Measurements from ENCODE around the gene LYPD3. TPM values are rescaled to one million over a fixed set of nuclear protein-coding genes. Genes with fewer than 3 reads are reported as not detected.
"Not testable (repeated sequence)": the region's sequence is repeated elsewhere in the genome, so short reads cannot be mapped to it uniquely, and the experiment has no call there.

The LYPD3 gene
- total and polyA plus RNA-seq, 7 donors = 0.12 to 0.26 TPM; not detected in 5

DNA sequence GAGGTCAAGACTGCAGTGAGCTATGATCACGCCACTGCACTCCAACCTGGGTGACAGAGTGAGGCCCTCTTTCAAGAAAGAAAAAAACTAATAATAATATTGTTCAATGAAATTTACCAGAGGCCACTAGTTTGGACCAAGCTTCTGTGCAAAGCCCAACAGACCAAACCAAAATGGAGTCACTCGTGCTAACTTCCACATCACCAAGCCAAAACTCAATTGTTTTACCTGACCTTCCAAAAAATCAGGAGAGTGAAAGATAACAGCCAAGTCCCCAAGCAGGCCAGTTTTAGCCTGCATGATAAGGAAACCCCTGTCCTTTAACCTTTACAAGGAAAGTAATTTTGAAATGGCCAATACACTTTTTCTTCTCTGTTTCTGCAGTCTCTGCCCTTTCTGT, 20.0 kb downstream of the LYPD3 start:
- WGBS, 3 donors = 86 to 95% (median 92%) methylated on average over 2 of the region's 2 CpGs
- ATAC-seq = no peak
- no peaks in the 10 kb centered on the region for H3K36me3 ChIP-seq (ENCODE audit: insufficient read depth in 1 of 2, low read depth in 1 of 2)
- H3K4me3 ChIP-seq = no peak overlapping the region
- H3K9me3 ChIP-seq = no peaks in the 10 kb centered on the region
- H3K27me3 ChIP-seq (ENCODE audit: insufficient read depth in 3 of 3, low read length in 2 of 3) = no peaks in the 10 kb centered on the region
- no peak for DNase-seq
- no peak overlapping the region for H3K27ac ChIP-seq
- no peaks in the 10 kb centered on the region for H3K4me1 ChIP-seq
- intact Hi-C loops (cut with DNase I) = loop anchor here (10.0 kb wide), 1 partner anchor 209 kb away; no protein-coding TSS in a partner anchor
- TF ChIP-seq, protein P1, sequence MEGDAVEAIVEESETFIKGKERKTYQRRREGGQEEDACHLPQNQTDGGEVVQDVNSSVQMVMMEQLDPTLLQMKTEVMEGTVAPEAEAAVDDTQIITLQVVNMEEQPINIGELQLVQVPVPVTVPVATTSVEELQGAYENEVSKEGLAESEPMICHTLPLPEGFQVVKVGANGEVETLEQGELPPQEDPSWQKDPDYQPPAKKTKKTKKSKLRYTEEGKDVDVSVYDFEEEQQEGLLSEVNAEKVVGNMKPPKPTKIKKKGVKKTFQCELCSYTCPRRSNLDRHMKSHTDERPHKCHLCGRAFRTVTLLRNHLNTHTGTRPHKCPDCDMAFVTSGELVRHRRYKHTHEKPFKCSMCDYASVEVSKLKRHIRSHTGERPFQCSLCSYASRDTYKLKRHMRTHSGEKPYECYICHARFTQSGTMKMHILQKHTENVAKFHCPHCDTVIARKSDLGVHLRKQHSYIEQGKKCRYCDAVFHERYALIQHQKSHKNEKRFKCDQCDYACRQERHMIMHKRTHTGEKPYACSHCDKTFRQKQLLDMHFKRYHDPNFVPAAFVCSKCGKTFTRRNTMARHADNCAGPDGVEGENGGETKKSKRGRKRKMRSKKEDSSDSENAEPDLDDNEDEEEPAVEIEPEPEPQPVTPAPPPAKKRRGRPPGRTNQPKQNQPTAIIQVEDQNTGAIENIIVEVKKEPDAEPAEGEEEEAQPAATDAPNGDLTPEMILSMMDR (IDR thresholded peaks at IDR 0.05) = no peak

DNA sequence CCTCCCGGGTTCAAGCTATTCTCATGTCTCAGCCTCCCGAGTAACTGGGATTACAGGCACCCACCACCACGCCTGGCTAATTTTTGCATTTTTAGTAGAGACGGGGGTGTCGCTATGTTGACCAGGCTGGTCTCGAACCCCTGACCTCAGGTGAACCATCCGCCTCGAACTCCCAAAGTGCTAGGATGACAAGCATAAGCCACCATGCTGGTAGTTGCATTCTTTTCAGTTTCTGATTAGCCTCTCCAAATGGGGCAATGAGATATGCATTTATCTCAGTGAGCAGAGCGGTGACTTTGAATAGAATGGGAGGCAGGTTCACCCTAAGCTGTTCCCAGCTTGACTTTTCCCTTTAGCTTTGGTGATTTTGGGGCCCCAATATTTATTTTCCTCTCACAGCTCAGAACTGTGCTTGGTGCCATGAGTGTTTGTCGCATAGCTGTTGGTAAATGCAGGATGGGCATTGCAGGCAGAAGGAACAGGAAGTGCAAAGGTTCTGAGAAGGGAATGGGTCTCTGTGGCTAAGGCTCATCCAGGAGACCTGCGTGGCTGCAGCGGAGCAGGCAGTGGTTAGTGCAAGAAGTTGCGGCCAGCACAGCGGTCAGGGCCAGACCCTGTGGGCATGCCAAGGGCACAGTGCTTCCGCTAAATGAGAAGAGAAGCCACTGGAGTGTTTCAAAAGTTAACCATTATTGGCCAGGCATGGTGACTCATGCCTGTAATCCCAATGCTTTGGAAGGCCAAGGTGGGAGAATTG, 20.7 kb downstream of the LYPD3 start:
- no peaks in the 10 kb centered on the region for H3K36me3 ChIP-seq (ENCODE audit: insufficient read depth in 1 of 2, low read depth in 1 of 2)
- no peaks in the 10 kb centered on the region for H3K27me3 ChIP-seq (ENCODE audit: insufficient read depth in 3 of 3, low read length in 2 of 3)
- H3K9me3 ChIP-seq = no peaks in the 10 kb centered on the region
- ATAC-seq (no peak), DNase-seq (no peak)
- no peak overlapping the region for H3K4me3 ChIP-seq
- H3K27ac ChIP-seq = no peak overlapping the region
- 81 to 88% (median 85%) methylated on average over 15 of the region's 15 CpGs for WGBS, 3 donors
- intact Hi-C loops (cut with DNase I) = loop anchor here (10.0 kb wide), 1 partner anchor 210 kb away; no protein-coding TSS in a partner anchor
- H3K4me1 ChIP-seq = no peaks in the 10 kb centered on the region
- TF ChIP-seq, protein P1 (IDR thresholded peaks at IDR 0.05) = no peak

DNA sequence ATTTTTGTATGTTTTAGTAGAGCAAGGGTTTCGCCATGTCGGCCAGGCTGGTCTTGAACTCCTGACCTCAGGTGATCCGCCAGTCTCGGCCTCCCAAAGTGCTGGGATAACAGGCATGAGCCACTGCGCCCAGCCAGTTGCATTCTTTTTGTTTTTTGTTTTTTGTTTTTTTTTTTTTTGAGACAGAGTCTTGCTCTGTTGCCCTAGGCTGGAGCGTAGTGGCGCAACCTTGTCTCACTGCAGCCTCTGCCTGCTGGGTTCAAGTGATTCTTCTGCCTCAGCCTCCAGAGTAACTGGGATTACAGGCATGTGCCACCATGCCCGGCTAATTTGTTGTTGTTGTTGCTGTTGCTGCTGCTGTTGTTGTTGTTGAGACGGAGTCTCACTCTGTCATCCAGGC, 21.3 kb downstream of the LYPD3 start:
- H3K4me3 ChIP-seq; DNase-seq; H3K9me3 ChIP-seq; H3K4me1 ChIP-seq; H3K36me3 ChIP-seq (ENCODE audit: insufficient read depth in 1 of 2, low read depth in 1 of 2); ATAC-seq; H3K27ac ChIP-seq; H3K27me3 ChIP-seq (ENCODE audit: insufficient read depth in 3 of 3, low read length in 2 of 3): not testable (repeated sequence)
- intact Hi-C loops (cut with DNase I) = loop anchor here (10.0 kb wide), 1 partner anchor 211 kb away; no protein-coding TSS in a partner anchor
- WGBS, 3 donors = 91 to 93% (median 92%) methylated on average over 9 of the region's 9 CpGs

DNA sequence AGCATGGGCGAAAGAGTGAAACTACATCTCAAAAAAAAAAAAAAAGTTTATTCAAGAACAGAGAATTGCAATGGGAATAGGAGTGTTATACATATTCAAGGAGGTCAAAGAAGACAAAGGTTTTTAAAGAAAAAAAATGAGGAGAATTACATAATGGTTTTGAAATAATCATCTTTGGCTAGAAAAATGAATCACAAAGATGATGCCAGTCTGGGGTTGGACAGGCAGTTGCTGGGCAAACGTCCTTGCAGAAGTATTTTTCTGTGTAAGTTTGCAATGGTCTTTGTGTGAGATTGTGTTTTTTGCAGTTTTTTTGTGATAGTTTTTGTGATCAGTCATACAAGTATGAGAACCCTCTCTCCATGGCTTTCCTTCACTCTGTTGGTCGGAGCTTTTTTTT, 23.7 kb downstream of the LYPD3 start:
- TF ChIP-seq, protein P1 (IDR thresholded peaks at IDR 0.05) = no peak
- H3K27ac ChIP-seq = no peak overlapping the region
- no peaks in the 10 kb centered on the region for H3K9me3 ChIP-seq
- peaks cover 0 to 5% (median 0%) of the 10 kb centered on the region in 3 donors for H3K27me3 ChIP-seq (ENCODE audit: insufficient read depth in 3 of 3, low read length in 2 of 3)
- H3K36me3 ChIP-seq (ENCODE audit: insufficient read depth in 1 of 2, low read depth in 1 of 2) = no peaks in the 10 kb centered on the region
- no peaks in the 10 kb centered on the region for H3K4me1 ChIP-seq
- ATAC-seq (no peak), DNase-seq (no peak)
- intact Hi-C loops (cut with DNase I) = loop anchor here (10.0 kb wide), 1 partner anchor 213 kb away; no protein-coding TSS in a partner anchor
- no peak overlapping the region for H3K4me3 ChIP-seq
- WGBS, 3 donors = 41 to 64% (median 48%) methylated on average over 3 of the region's 3 CpGs

DNA sequence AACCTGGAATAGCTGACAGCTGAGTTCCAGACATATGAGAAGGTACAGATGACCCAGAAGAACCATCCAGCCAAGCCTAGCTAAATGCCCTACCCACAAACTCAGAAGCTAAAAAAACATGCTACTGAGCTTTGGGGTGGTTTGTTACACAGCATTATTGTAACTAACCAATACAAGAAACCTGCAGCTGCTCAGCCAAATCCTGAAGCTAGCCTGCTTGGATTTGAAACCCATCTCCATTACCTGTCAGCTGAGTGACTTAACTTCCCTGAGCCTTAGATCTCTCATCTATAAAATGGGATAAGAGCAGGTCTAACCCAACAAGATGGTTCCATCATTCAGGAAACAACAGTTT, 25.7 kb downstream of the LYPD3 start:
- H3K4me1 ChIP-seq = no peaks in the 10 kb centered on the region
- no peak for DNase-seq
- ATAC-seq = no peak
- no peaks in the 10 kb centered on the region for H3K9me3 ChIP-seq
- H3K27me3 ChIP-seq (ENCODE audit: insufficient read depth in 3 of 3, low read length in 2 of 3) = peaks cover 0 to 5% (median 0%) of the 10 kb centered on the region in 3 donors
- no peak overlapping the region for H3K27ac ChIP-seq
- intact Hi-C loops (cut with DNase I) = loop anchor here (10.0 kb wide), 1 partner anchor 215 kb away; no protein-coding TSS in a partner anchor
- TF ChIP-seq, protein P1 (IDR thresholded peaks at IDR 0.05) = no peak
- H3K36me3 ChIP-seq (ENCODE audit: insufficient read depth in 1 of 2, low read depth in 1 of 2) = no peaks in the 10 kb centered on the region
- H3K4me3 ChIP-seq = no peak overlapping the region
